GM12874 (cell line): Measurements from ENCODE around the gene SMTNL1.

Experiments
- CTCF ChIP-seq: IDR thresholded peaks from 2 replicates; pipeline ENCODE4 v1.5.1; 2011; ENCODE audit warnings: low read depth, mild to moderate bottlenecking, control low read depth, low read length, moderate library complexity; ENCODE audit not compliant: insufficient read depth

SMTNL1 gene

DNA sequence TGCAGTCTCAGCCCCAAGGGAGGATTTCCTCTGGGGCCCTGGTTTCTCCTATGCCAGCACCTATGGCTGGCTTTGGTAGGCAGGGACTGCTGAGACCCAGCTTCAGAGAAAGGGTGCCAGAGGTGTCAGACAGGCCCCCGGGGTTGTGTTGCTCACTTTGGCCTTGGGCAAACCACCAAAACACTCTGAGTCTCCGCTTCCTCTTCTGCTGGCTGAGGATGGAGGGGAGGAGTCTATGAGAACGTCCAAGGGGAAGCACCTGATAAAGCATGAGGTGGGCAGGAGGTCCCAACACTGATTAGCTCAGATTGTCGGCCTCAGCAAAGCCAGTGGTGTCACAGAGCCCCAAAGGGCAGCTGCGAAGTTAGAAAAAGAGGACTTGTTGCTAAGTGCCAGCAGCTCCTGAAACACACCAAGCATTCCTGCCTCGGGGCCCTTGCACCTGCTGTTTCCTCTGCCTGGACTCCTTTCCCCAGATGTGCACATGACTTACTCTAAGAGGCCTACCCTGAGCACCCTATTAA lies 10.5 kb downstream of the SMTNL1 start:
- TF ChIP-seq CTCF: no peak

DNA sequence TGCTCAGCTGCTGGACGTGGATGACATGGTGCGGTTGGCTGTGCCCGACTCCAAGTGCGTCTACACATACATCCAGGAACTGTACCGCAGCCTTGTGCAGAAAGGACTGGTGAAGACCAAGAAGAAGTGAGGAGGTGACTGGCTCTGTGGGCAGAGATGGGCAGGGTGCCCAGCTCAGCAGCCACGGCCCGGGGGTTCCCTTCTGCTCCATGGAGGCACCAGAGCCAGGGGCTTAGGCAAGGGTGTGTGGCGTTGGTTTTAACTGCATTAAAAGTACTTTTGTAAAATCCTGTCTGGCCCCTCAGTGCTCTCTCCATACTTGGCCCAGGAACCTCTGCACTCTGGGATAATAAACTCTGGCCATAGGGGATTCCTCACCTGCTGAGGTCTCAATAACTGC lies 12.6 kb downstream of the SMTNL1 start:
- TF ChIP-seq CTCF: no peak

DNA sequence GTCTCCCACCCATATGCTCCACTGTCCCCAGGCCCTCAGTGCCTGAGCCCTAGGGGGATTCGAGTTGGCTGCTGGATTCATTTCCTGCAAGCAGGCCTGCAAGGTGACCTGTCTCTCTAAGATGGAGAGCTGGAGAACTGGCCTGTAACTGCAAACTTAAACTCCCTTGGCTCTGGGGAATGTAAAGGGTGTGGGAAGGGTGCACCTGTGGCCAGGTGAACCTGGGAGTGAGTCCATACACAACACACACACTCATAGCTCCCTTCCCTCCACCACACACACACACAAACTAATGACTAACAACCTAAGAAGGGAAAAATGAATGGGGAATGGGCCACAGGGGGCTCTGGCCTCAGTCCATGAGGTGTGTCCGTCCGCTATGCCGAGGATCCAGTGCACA lies 14.5 kb downstream of the SMTNL1 start:
- TF ChIP-seq CTCF: no peak

- no peak for TF ChIP-seq CTCF
Observed at GRCh38 chr11:57552479-57552878, 15.1 kb downstream of the SMTNL1 start.

DNA sequence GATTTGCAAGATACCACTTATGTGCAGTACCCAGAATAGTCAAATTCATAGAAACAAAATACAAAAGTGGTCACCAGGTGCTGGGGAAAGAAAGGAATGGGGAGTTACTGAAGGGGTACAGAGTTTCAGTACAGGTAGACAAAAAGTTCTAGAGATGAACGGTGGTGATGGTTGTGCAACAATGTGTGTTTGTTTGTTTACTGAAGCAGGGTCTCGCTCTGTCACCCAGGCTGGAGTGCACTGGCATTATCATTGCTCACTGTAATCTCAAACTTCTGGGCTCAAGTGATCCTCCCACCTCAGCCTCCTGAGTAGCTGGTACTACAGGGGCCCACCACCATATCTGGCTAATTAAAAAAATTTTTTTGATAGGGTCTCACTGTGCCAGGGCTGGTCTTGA lies 18.0 kb downstream of the SMTNL1 start:
- TF ChIP-seq CTCF: no peak

DNA sequence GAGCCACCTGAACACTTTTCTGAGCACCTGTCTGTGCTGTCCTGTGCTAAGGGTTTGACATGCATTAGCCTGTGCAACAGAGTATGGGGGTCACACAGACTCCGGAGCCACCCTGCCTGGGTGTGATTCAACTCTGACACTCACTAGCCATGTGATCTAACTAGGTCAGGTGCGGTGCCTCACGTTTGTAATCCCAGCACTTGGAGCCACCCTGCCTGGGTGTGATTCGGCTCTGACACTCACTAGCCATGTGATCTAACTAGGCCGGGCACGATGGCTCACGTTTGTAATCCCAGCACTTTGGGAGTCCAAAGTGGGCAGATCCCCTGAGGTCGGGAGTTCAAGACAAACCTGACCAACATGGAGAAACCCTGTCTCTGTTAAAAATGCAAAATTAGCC lies 18.6 kb downstream of the SMTNL1 start:
- no peak for TF ChIP-seq CTCF

DNA sequence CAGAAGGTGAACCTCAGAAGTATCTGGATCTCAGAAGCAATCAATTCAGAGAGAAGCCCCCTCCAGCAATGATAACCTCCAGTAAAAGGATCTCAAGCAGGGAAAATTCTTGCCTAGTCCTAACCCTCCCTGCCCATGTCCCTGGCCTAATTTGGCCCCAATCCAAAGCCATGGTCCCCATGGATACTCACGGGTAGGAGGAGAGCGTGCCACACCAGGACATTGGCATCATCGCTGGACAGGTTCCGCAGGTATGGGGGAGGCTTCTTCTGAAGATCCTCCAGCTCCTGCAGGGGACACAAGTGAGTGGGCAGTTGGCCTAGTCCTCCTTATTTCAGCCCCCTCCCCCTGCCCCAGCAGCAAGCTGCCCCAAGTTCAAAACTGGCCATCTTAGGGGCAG lies 22.8 kb downstream of the SMTNL1 start:
- TF ChIP-seq CTCF: no peak

DNA sequence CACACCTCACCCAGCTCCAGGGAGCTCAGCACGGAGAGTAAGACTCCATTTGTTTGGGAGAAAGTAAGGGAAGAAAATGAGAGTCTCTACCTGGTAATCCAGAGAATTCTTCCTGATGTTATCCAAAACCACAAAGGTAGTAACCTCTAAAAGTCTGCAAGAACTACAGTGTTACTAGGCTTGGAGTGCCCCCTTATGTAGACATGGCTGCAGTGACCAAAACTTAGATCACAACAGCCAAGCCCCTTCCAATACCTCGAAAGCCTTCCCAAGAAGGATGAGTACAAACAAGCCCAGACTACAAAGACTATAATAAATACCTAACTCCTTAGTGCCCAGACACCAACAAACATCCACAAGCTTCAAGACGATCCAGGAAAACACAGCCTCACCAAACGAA lies 25.2 kb downstream of the SMTNL1 start:
- no peak for TF ChIP-seq CTCF
